Measurements from ENCODE around the gene SNAI1.

Gene SNAI1

GRCh38 chr20:49989234-49990065, 6.7 kb downstream of the SNAI1 start:
- H4K8ac ChIP-seq (ENCODE audit: low read length), result peak overlapping the region; percentile 96
- H2BK5ac ChIP-seq (ENCODE audit: low read depth, low read length, poor library complexity, severe bottlenecking), result no peak overlapping the region
- H3K18ac ChIP-seq (ENCODE audit: low read depth in 1 of 2, low read length in 2 of 2), result peak overlapping the region; percentile 91 to 96
- H3K4ac ChIP-seq (ENCODE audit: low read depth in 1 of 2, low read length in 2 of 2), result peak overlapping the region; percentile 86 to 92
- H2BK120ac ChIP-seq (ENCODE audit: low read depth, low read length), result peak overlapping the region; percentile 98
- peak; percentile 91 for DNase-seq
- peak overlapping the region in 1 of 2 experiments; percentile 10 for H3K4me3 ChIP-seq (ENCODE audit: insufficient read depth in 1 of 2, low read depth in 1 of 2, low read length in 2 of 2)
- peak overlapping the region; percentile 49 for H2AK5ac ChIP-seq (ENCODE audit: low read length, severe bottlenecking)
- H3K36me3 ChIP-seq (ENCODE audit: control insufficient read depth in 1 of 2, insufficient read depth in 2 of 2, low read depth in 1 of 2, low read length in 2 of 2), result peaks cover 0 to 13% of the 10 kb centered on the region in 2 experiments
- WGBS, result 3% methylated on average over 18 of the region's 22 CpGs
- peak overlapping the region; percentile 32 for H3K27ac ChIP-seq (ENCODE audit: low read length, poor library complexity, severe bottlenecking)
- H3K23ac ChIP-seq (ENCODE audit: low read length in 2 of 2), result peak overlapping the region in 1 of 2 experiments; percentile 91
- H3K9me3 ChIP-seq (ENCODE audit: control insufficient read depth, low read length), result no peaks in the 10 kb centered on the region
- H2AFZ ChIP-seq (ENCODE audit: low read depth, low read length), result peak overlapping the region; percentile 29
- H3K4me1 ChIP-seq (ENCODE audit: control insufficient read depth, insufficient read depth, low read depth, low read length), result peaks cover 46% of the 10 kb centered on the region
- peak overlapping the region; percentile 41 for H2BK15ac ChIP-seq (ENCODE audit: low read depth, poor library complexity, severe bottlenecking)
- H3K79me1 ChIP-seq (replicated peaks; ENCODE audit: low read length, poor library complexity, severe bottlenecking), result peaks cover 8% of the 10 kb centered on the region
- no peaks in the 10 kb centered on the region for H3K27me3 ChIP-seq (ENCODE audit: control insufficient read depth in 1 of 2, insufficient read depth in 1 of 2, low read length in 2 of 2)
- no peak overlapping the region for H3K4me2 ChIP-seq (ENCODE audit: low read length, poor library complexity, severe bottlenecking)
- peak overlapping the region; percentile 60 for H3K9ac ChIP-seq (ENCODE audit: low read length)
- peak overlapping the region in 1 of 2 experiments; percentile 89 for H3K14ac ChIP-seq (ENCODE audit: low read length in 2 of 2)
- peak overlapping the region; percentile 92 to 98 for H2BK12ac ChIP-seq (ENCODE audit: low read length in 2 of 2)
- H4K91ac ChIP-seq (ENCODE audit: low read length), result peak overlapping the region; percentile 96

- no peak overlapping the region for H3K14ac ChIP-seq (ENCODE audit: low read length in 2 of 2)
- peaks cover 0 to 12% of the 10 kb centered on the region in 2 experiments for H3K36me3 ChIP-seq (ENCODE audit: control insufficient read depth in 1 of 2, insufficient read depth in 2 of 2, low read depth in 1 of 2, low read length in 2 of 2)
- H3K27me3 ChIP-seq (ENCODE audit: control insufficient read depth in 1 of 2, insufficient read depth in 1 of 2, low read length in 2 of 2), result no peaks in the 10 kb centered on the region
- peak overlapping the region; percentile 49 for H2AK5ac ChIP-seq (ENCODE audit: low read length, severe bottlenecking)
- peak; percentile 56 for DNase-seq
- 25% methylated on average over 9 of the region's 9 CpGs for WGBS
- H3K18ac ChIP-seq (ENCODE audit: low read depth in 1 of 2, low read length in 2 of 2), result peak overlapping the region; percentile 91 to 96
- H4K91ac ChIP-seq (ENCODE audit: low read length), result peak overlapping the region; percentile 96
- no peak overlapping the region for H2BK5ac ChIP-seq (ENCODE audit: low read depth, low read length, poor library complexity, severe bottlenecking)
- H2BK120ac ChIP-seq (ENCODE audit: low read depth, low read length), result peak overlapping the region; percentile 98
- peak overlapping the region; percentile 55 for H2AFZ ChIP-seq (ENCODE audit: low read depth, low read length)
- H2BK12ac ChIP-seq (ENCODE audit: low read length in 2 of 2), result peak overlapping the region; percentile 92 to 98
- peak overlapping the region; percentile 60 for H3K9ac ChIP-seq (ENCODE audit: low read length)
- no peak overlapping the region for H3K4me3 ChIP-seq (ENCODE audit: insufficient read depth in 1 of 2, low read depth in 1 of 2, low read length in 2 of 2)
- no peaks in the 10 kb centered on the region for H3K9me3 ChIP-seq (ENCODE audit: control insufficient read depth, low read length)
- H3K4me2 ChIP-seq (ENCODE audit: low read length, poor library complexity, severe bottlenecking), result no peak overlapping the region
- peaks cover 6% of the 10 kb centered on the region for H3K79me1 ChIP-seq (replicated peaks; ENCODE audit: low read length, poor library complexity, severe bottlenecking)
- peak overlapping the region; percentile 86 to 90 for H3K4ac ChIP-seq (ENCODE audit: low read depth in 1 of 2, low read length in 2 of 2)
- peaks cover 42% of the 10 kb centered on the region for H3K4me1 ChIP-seq (ENCODE audit: control insufficient read depth, insufficient read depth, low read depth, low read length)
- H3K23ac ChIP-seq (ENCODE audit: low read length in 2 of 2), result no peak overlapping the region
- peak overlapping the region; percentile 8 for H2BK15ac ChIP-seq (ENCODE audit: low read depth, poor library complexity, severe bottlenecking)
- H3K27ac ChIP-seq (ENCODE audit: low read length, poor library complexity, severe bottlenecking), result no peak overlapping the region
- peak overlapping the region; percentile 96 for H4K8ac ChIP-seq (ENCODE audit: low read length)
Observed at GRCh38 chr20:49990271-49990720, 7.5 kb downstream of the SNAI1 start.

DNA sequence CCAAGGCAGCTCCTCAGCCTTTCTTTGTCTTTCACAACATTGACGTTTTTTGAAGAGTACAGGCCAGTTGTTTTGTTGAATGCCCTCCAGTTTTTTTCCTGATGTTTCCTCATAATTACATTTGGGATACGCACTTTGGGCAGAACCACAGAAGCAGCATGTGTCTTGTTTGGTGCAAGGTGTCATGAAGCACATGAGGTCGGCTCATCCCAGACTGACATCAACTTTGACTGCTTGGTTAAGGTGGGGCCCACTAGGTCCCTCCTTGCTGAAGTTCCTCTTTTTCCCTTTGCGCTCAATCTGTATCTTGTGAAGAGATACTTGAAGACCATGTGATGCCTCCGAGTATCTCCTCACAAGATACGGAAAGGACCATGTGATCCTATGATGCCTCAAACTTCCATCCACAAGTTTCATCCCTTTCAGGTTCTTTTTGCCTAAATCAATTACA, 10.5 kb downstream of the SNAI1 start:
- H4K91ac ChIP-seq (ENCODE audit: low read length), result no peak overlapping the region
- H3K4me3 ChIP-seq (ENCODE audit: insufficient read depth in 1 of 2, low read depth in 1 of 2, low read length in 2 of 2), result no peak overlapping the region
- no peak overlapping the region for H3K14ac ChIP-seq (ENCODE audit: low read length in 2 of 2)
- peak overlapping the region in 1 of 2 experiments; percentile 42 for H2BK12ac ChIP-seq (ENCODE audit: low read length in 2 of 2)
- no peak overlapping the region for H3K4me2 ChIP-seq (ENCODE audit: low read length, poor library complexity, severe bottlenecking)
- H3K23ac ChIP-seq (ENCODE audit: low read length in 2 of 2), result no peak overlapping the region
- H2BK5ac ChIP-seq (ENCODE audit: low read depth, low read length, poor library complexity, severe bottlenecking), result no peak overlapping the region
- no peak overlapping the region for H2BK120ac ChIP-seq (ENCODE audit: low read depth, low read length)
- 87% methylated on average over 6 of the region's 6 CpGs for WGBS
- no peak overlapping the region for H3K9ac ChIP-seq (ENCODE audit: low read length)
- no peak overlapping the region for H3K27ac ChIP-seq (ENCODE audit: low read length, poor library complexity, severe bottlenecking)
- H4K8ac ChIP-seq (ENCODE audit: low read length), result no peak overlapping the region
- H3K18ac ChIP-seq (ENCODE audit: low read depth in 1 of 2, low read length in 2 of 2), result peak overlapping the region in 1 of 2 experiments; percentile 19
- H3K9me3 ChIP-seq (ENCODE audit: control insufficient read depth, low read length), result no peaks in the 10 kb centered on the region
- H3K36me3 ChIP-seq (ENCODE audit: control insufficient read depth in 1 of 2, insufficient read depth in 2 of 2, low read depth in 1 of 2, low read length in 2 of 2), result peaks cover 0 to 1% of the 10 kb centered on the region in 2 experiments
- H2AFZ ChIP-seq (ENCODE audit: low read depth, low read length), result no peak overlapping the region
- H2BK15ac ChIP-seq (ENCODE audit: low read depth, poor library complexity, severe bottlenecking), result no peak overlapping the region
- H3K4me1 ChIP-seq (ENCODE audit: control insufficient read depth, insufficient read depth, low read depth, low read length), result peaks cover 19% of the 10 kb centered on the region
- no peak for DNase-seq
- H3K27me3 ChIP-seq (ENCODE audit: control insufficient read depth in 1 of 2, insufficient read depth in 1 of 2, low read length in 2 of 2), result no peaks in the 10 kb centered on the region
- H3K79me1 ChIP-seq (replicated peaks; ENCODE audit: low read length, poor library complexity, severe bottlenecking), result no peaks in the 10 kb centered on the region
- no peak overlapping the region for H2AK5ac ChIP-seq (ENCODE audit: low read length, severe bottlenecking)
- peak overlapping the region in 1 of 2 experiments; percentile 30 for H3K4ac ChIP-seq (ENCODE audit: low read depth in 1 of 2, low read length in 2 of 2)

DNA sequence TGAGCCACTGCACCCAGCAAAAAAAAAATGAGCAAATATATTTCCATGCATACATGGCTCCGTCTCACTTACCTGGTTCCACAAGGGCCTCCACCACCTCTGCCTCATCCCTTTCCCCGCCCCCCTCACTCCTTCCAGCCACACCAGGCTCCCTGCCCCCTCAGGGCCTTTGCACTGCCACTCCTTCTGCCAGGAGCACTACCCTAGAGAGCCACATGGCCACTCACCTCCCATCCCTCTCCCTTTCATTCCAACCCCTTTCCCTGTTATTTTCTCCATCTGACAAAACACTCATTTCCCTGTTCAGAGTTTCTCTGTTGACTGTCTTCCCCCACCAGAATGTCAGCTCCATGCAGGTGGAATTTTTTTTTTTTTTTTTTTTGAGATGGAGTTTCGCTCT, 12.8 kb downstream of the SNAI1 start:
- Histone ChIP-seq H3K4me2 (ENCODE audit: low read length, poor library complexity, severe bottlenecking) (no peak overlapping the region), H2AK5ac (ENCODE audit: low read length, severe bottlenecking) (no peak overlapping the region), H3K79me1 (replicated peaks; ENCODE audit: low read length, poor library complexity, severe bottlenecking) (no peaks in the 10 kb centered on the region), H4K91ac (ENCODE audit: low read length) (no peak overlapping the region), H2BK12ac (ENCODE audit: low read length in 2 of 2) (no peak overlapping the region), H3K18ac (ENCODE audit: low read depth in 1 of 2, low read length in 2 of 2) (no peak overlapping the region), H3K9ac (ENCODE audit: low read length) (no peak overlapping the region), H2BK120ac (ENCODE audit: low read depth, low read length) (no peak overlapping the region), H3K27ac (ENCODE audit: low read length, poor library complexity, severe bottlenecking) (no peak overlapping the region), H3K9me3 (ENCODE audit: control insufficient read depth, low read length) (no peaks in the 10 kb centered on the region), H3K4ac (ENCODE audit: low read depth in 1 of 2, low read length in 2 of 2) (no peak overlapping the region), H4K8ac (ENCODE audit: low read length) (no peak overlapping the region), H2BK15ac (ENCODE audit: low read depth, poor library complexity, severe bottlenecking) (no peak overlapping the region), H2AFZ (ENCODE audit: low read depth, low read length) (no peak overlapping the region), H2BK5ac (ENCODE audit: low read depth, low read length, poor library complexity, severe bottlenecking) (no peak overlapping the region), H3K36me3 (ENCODE audit: control insufficient read depth in 1 of 2, insufficient read depth in 2 of 2, low read depth in 1 of 2, low read length in 2 of 2) (no peaks in the 10 kb centered on the region), H3K27me3 (ENCODE audit: control insufficient read depth in 1 of 2, insufficient read depth in 1 of 2, low read length in 2 of 2) (no peaks in the 10 kb centered on the region), H3K14ac (ENCODE audit: low read length in 2 of 2) (no peak overlapping the region), H3K4me3 (ENCODE audit: insufficient read depth in 1 of 2, low read depth in 1 of 2, low read length in 2 of 2) (no peak overlapping the region), H3K23ac (ENCODE audit: low read length in 2 of 2) (no peak overlapping the region), H3K4me1 (ENCODE audit: control insufficient read depth, insufficient read depth, low read depth, low read length) (no peaks in the 10 kb centered on the region)
- 91% methylated on average over 2 of the region's 3 CpGs for WGBS
- no peak for DNase-seq

Data from mesenchymal stem cell (in vitro differentiated cells and primary cell).